Calu3 (cell line): ENCODE results near the gene CD99L2. TPM values are rescaled to one million over a fixed set of nuclear protein-coding genes. Genes with fewer than 3 reads are reported as not detected.

Source experiments
- BruUV-seq: library from RNA; stranded (reverse); fragments of 400-500 nt; replicated peaks from 2 replicates; lab custom pipeline; 2021; lab: Mats Ljungman, UMichigan
- CTCF ChIA-PET: fragments of 300-600 bp; sonication (Branson Sonifier 250); formaldehyde crosslinking; loops from one replicate; lab custom pipeline; 2022; ENCODE audit warnings: antibody characterized with exemption; lab: Charles Lee
- DNase-seq: peaks from one replicate; pipeline ENCODE4 v3.0.0; 2022
- H3K27ac Mint-ChIP-seq: one replicate; pipeline ENCODE4 v1.8.0; 2022; ENCODE audit warnings: mixed read lengths; ENCODE audit not compliant: unreplicated experiment
- H3K27me3 Mint-ChIP-seq: one replicate; pipeline ENCODE4 v1.8.0; 2022; ENCODE audit warnings: mixed read lengths; ENCODE audit not compliant: unreplicated experiment
- H3K36me3 Mint-ChIP-seq: one replicate; pipeline ENCODE4 v1.8.0; 2022; ENCODE audit warnings: mild to moderate bottlenecking, moderate library complexity, mixed read lengths; ENCODE audit not compliant: insufficient read depth, unreplicated experiment
- H3K4me1 Mint-ChIP-seq: one replicate; pipeline ENCODE4 v1.8.0; 2022; ENCODE audit warnings: mild to moderate bottlenecking, low read depth, mixed read lengths; ENCODE audit not compliant: unreplicated experiment
- H3K4me3 Mint-ChIP-seq: one replicate; pipeline ENCODE4 v1.8.0; 2022; ENCODE audit warnings: mild to moderate bottlenecking, low read depth, moderate library complexity, mixed read lengths; ENCODE audit not compliant: unreplicated experiment
- H3K9me3 Mint-ChIP-seq: one replicate; pipeline ENCODE4 v1.8.0; 2022; ENCODE audit warnings: low read depth, mixed read lengths; ENCODE audit not compliant: unreplicated experiment
- intact Hi-C: fragments of 100-400 bp; cut with micrococcal nuclease; formaldehyde crosslinking; loops from one replicate; pipeline ENCODE4 v1.10.0; 2022; ENCODE audit not compliant: unreplicated experiment
- total RNA-seq: library from RNA; stranded (reverse); gene quantifications from 2 replicates; pipeline ENCODE4 v1.2.3, GENCODE V29; 2022
- TF ChIP-seq, protein P1 (sequence below): fragments of 200-600 bp; IDR thresholded peaks from one replicate; pipeline ENCODE4 v1.8.0; 2022; ENCODE audit warnings: antibody characterized with exemption; ENCODE audit not compliant: unreplicated experiment

CD99L2 gene
- total RNA-seq, 1 experiment from 2014 or later = 21.1 TPM

DNA sequence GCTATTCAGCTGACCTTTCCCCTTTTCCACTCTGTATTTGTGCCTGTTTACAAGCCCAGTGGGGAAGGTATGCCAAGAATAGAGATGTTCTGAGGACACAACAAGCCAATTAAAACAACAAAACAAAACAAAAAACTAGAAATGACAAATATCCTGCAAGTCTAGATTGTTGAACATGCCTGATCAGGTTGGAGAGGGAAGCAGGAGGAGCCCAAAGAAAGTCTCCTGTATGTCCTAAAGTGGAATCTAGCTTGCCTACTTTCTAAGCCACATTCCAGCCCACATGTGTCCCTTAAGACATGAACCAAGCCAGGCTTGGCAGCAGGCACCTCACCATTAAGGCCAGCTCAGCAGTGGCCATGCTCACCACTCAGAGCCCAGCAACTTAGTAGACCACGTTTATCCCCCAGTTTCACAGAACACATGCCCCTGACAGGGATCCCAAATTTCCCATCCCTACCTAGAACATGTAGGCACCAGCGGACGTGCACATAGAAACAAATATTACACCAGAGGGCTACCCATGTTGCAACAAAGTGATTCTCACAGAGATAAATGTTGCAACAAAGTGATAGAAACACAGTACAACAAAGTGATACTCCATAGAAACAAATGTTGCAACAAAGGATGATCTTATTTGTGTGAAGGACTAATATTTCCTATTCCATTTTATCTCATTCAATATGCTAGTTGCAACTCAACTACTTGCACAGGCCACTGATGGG is 48.3 kb downstream of the CD99L2 start:
- BruUV-seq = no TSS peak
- no peaks in the 10 kb centered on the region for H3K27me3 Mint-ChIP-seq
- DNase-seq = no peak
- no peaks in the 10 kb centered on the region for H3K4me1 Mint-ChIP-seq
- H3K36me3 Mint-ChIP-seq = no peaks in the 10 kb centered on the region
- H3K27ac Mint-ChIP-seq = no peak overlapping the region
- intact Hi-C loops = no loop called here
- no peak overlapping the region for H3K4me3 Mint-ChIP-seq
- TF ChIP-seq, protein P1, sequence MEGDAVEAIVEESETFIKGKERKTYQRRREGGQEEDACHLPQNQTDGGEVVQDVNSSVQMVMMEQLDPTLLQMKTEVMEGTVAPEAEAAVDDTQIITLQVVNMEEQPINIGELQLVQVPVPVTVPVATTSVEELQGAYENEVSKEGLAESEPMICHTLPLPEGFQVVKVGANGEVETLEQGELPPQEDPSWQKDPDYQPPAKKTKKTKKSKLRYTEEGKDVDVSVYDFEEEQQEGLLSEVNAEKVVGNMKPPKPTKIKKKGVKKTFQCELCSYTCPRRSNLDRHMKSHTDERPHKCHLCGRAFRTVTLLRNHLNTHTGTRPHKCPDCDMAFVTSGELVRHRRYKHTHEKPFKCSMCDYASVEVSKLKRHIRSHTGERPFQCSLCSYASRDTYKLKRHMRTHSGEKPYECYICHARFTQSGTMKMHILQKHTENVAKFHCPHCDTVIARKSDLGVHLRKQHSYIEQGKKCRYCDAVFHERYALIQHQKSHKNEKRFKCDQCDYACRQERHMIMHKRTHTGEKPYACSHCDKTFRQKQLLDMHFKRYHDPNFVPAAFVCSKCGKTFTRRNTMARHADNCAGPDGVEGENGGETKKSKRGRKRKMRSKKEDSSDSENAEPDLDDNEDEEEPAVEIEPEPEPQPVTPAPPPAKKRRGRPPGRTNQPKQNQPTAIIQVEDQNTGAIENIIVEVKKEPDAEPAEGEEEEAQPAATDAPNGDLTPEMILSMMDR = no peak
- no peaks in the 10 kb centered on the region for H3K9me3 Mint-ChIP-seq
- CTCF ChIA-PET = no interaction called here

DNA sequence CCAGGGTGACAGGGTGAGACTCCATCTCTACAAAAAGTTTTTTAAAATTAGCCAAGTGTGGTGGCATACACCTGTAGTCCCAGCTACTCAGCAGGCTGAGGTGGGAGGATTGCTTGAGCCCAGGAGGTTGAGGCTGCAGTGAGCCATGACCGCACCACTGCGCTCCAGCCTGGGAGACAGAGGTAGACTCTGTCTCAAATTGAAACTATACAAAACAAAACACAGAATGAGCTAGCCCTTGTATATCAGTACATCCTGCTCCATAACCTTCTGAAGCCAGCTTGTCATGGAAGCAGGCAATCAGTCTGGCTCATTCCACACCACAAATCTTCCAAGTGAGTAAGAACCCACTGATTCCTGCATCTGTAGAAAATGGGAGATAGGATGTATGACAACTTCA is 49.0 kb downstream of the CD99L2 start:
- Mint-ChIP-seq H3K27me3 (no peaks in the 10 kb centered on the region), H3K27ac (no peak overlapping the region), H3K4me1 (no peaks in the 10 kb centered on the region), H3K36me3 (no peaks in the 10 kb centered on the region), H3K9me3 (no peaks in the 10 kb centered on the region), H3K4me3 (no peak overlapping the region)
- no TSS peak for BruUV-seq
- TF ChIP-seq, protein P1 = no peak
- intact Hi-C loops = no loop called here
- CTCF ChIA-PET = no interaction called here
- no peak for DNase-seq

DNA sequence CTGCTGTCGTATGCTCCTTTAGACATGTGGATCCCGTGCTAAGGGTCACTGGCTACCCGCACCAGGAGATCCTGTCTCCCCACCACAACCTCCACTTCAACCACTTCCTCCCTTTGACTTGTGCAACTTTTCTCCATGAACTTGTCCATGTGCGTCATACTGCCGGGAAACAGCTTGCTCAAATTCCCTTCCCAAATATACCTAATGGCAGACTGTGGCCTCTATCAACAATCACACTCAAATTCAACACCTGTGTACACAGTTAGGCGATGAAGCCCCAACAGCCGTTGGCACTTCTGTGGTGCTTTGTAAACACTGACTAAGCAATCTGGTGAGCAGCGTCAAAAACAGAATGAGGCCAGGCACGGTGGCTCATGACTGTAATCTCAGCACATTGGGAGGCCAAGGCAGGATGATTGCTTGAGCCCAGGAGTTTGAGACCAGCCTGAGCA is 49.5 kb downstream of the CD99L2 start:
- Mint-ChIP-seq H3K36me3 (no peaks in the 10 kb centered on the region), H3K9me3 (no peaks in the 10 kb centered on the region), H3K4me3 (no peak overlapping the region), H3K4me1 (no peaks in the 10 kb centered on the region), H3K27ac (no peak overlapping the region), H3K27me3 (no peaks in the 10 kb centered on the region)
- no TSS peak for BruUV-seq
- intact Hi-C loops = no loop called here
- TF ChIP-seq, protein P1 = no peak
- no peak for DNase-seq
- CTCF ChIA-PET = no interaction called here

DNA sequence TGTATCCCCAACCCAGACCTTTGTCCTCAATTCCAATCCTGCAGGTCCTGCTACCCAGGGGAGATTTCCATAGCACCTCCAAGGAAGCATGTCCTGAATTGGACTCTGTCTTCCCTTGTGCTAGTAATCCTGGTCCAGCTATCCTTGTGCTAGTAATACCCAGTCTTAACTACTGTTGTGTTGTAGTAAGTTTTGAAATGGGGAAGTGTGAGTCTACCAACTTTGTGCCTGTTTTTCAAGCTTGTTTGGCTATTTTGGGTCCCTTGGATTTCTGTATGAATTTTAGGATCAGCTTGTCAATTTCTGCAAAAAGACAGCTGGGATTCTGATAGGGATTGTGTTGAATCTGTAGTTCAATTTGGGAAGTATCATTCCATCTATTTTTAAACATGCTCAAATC is 51.4 kb downstream of the CD99L2 start:
- BruUV-seq = no TSS peak
- Mint-ChIP-seq H3K27me3 (no peaks in the 10 kb centered on the region), H3K4me1 (no peaks in the 10 kb centered on the region), H3K9me3 (no peaks in the 10 kb centered on the region), H3K36me3 (no peaks in the 10 kb centered on the region), H3K27ac (no peak overlapping the region), H3K4me3 (no peak overlapping the region)
- intact Hi-C loops = no loop called here
- CTCF ChIA-PET = no interaction called here
- TF ChIP-seq, protein P1 = no peak
- no peak for DNase-seq
